Thymus (tissue), 11 donors: ENCODE measurements around the gene CENPF. TPM values are rescaled to one million over a fixed set of nuclear protein-coding genes. Genes with fewer than 3 reads are reported as not detected.
A peak's percentile ranks its signal among the peaks of the same experiment; 100 is the strongest.
"Not testable (repeated sequence)": the region's sequence is repeated elsewhere in the genome, so short reads cannot be mapped to it uniquely, and the experiment has no call there.

Source experiments
- DNase-seq, 9 donors: peaks; one replicate each; pipeline ENCODE4 v3.0.0-alpha.2; 2013; ENCODE audit warnings: low spot score in 9 of 9, low read depth in 6 of 9, missing footprints in 1 of 9
- H3K27ac ChIP-seq, 2 donors: one replicate each; pipeline ENCODE4 v1.5.1; 2013; ENCODE audit warnings: control low read depth in 1 of 2, low read depth in 1 of 2, low read length in 1 of 2, mild to moderate bottlenecking in 1 of 2, moderate library complexity in 1 of 2
- H3K27me3 ChIP-seq, 2 donors: one replicate each; pipeline ENCODE4 v1.5.1; 2013; ENCODE audit warnings: low read length in 1 of 2; ENCODE audit not compliant: control insufficient read depth in 2 of 2, insufficient read depth in 1 of 2
- H3K36me3 ChIP-seq, 2 donors: one replicate each; pipeline ENCODE4 v1.5.1; 2013; ENCODE audit warnings: low read length in 1 of 2, mild to moderate bottlenecking in 1 of 2, moderate library complexity in 1 of 2; ENCODE audit not compliant: control insufficient read depth in 2 of 2, insufficient read depth in 2 of 2
- H3K4me1 ChIP-seq, 2 donors: one replicate each; pipeline ENCODE4 v1.5.1; 2013; ENCODE audit warnings: low read length in 2 of 2; ENCODE audit not compliant: control insufficient read depth in 2 of 2, insufficient read depth in 2 of 2
- H3K4me3 ChIP-seq, 2 donors: one replicate each; pipeline ENCODE4 v1.5.1; 2013; ENCODE audit warnings: low read length in 2 of 2, control low read depth in 1 of 2, mild to moderate bottlenecking in 1 of 2
- H3K9me3 ChIP-seq, 2 donors: one replicate each; pipeline ENCODE4 v1.5.1; 2013; ENCODE audit warnings: low read length in 1 of 2, mild to moderate bottlenecking in 1 of 2; ENCODE audit not compliant: control insufficient read depth in 2 of 2, insufficient read depth in 1 of 2
- WGBS: extraction: QIAGEN DNeasy Blood & Tissue Kit; methylation state at CpG from one replicate; pipeline ENCODE4 v1.1.7; 2013; 5-methylcytosine and 5-hydroxymethylcytosine counted together
- polyA plus RNA-seq: library from polyadenylated mRNA; stranded (reverse); fragments of 200-250 nt; gene quantifications from one replicate; pipeline ENCODE4 v1.2.3, GENCODE V29; 2013
- total RNA-seq: library from RNA; stranded (reverse); fragments of 120-200 nt; gene quantifications from one replicate; pipeline ENCODE4 v1.2.4, GENCODE V29; 2013
- donor health status: healthy.

CENPF gene
- total and polyA plus RNA-seq, 2 donors, result 8.0 to 85.8 TPM

- Histone ChIP-seq H3K27me3 (no peaks in the 10 kb centered on the region), H3K4me1 (no peaks in the 10 kb centered on the region)
- 97% methylated on average over 1 of the region's 1 CpG for WGBS
These were observed 6.7 kb downstream of the CENPF start for GRCh38 chr1:214609692-214610091.

GRCh38 chr1:214610136-214610535 is 7.1 kb downstream of the CENPF start:
- peaks cover 19 to 28% of the 10 kb centered on the region in 2 donors for H3K36me3 ChIP-seq
- H3K4me1 ChIP-seq, DNase-seq, H3K27me3 ChIP-seq, H3K27ac ChIP-seq, H3K4me3 ChIP-seq, H3K9me3 ChIP-seq: not testable (repeated sequence)

More at GRCh38 chr1:214609692-214610091, 6.7 kb downstream of the CENPF start:
- H3K36me3 ChIP-seq, result peaks cover 19 to 26% of the 10 kb centered on the region in 2 donors
- DNase-seq, result no peak
- H3K27ac ChIP-seq, result no peak overlapping the region
- no peaks in the 10 kb centered on the region for H3K9me3 ChIP-seq
- no peak overlapping the region for H3K4me3 ChIP-seq

- no peak overlapping the region for H3K4me3 ChIP-seq
- no peak for DNase-seq
- no peaks in the 10 kb centered on the region for H3K4me1 ChIP-seq
- H3K36me3 ChIP-seq, result peaks cover 0 to 42% of the 10 kb centered on the region in 2 donors
- H3K27me3 ChIP-seq, result no peaks in the 10 kb centered on the region
- no peak overlapping the region for H3K27ac ChIP-seq
- WGBS, result 98% methylated on average over 6 of the region's 6 CpGs
- no peaks in the 10 kb centered on the region for H3K9me3 ChIP-seq
These were observed 12.1 kb downstream of the CENPF start for GRCh38 chr1:214615109-214615508.

- WGBS, result 96% methylated on average over 3 of the region's 3 CpGs
- no peak for DNase-seq
These were observed 12.9 kb downstream of the CENPF start for GRCh38 chr1:214615871-214616270.

DNA sequence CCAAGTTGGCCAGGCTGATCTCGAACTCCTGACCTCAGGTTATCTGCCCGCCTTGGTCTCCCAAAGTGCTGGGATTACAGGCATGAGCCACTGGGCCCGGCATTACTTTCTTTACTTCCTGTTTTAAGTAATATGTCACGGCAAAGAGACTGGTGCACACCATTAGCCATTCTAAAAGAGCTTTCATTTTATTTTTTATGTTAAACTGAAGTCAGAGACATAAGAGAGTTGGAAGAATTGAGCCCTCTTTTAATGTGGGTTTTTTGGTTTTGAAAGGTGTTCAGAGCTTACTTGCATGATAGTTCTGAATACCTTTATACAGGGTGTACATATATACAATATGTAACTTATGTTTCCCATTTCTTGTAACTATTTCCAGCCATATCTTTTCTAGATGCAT is 14.3 kb downstream of the CENPF start:
- peak in 1 of 9 donors; percentile 37 for DNase-seq
- H3K27me3 ChIP-seq, result no peaks in the 10 kb centered on the region
- H3K4me3 ChIP-seq, result no peak overlapping the region
- H3K36me3 ChIP-seq, result peaks cover 9 to 59% of the 10 kb centered on the region in 2 donors
- H3K4me1 ChIP-seq, result no peaks in the 10 kb centered on the region
- H3K9me3 ChIP-seq, result no peaks in the 10 kb centered on the region
- no peak overlapping the region for H3K27ac ChIP-seq
- WGBS, result 66% methylated on average over 4 of the region's 4 CpGs

More at GRCh38 chr1:214615871-214616270, 12.9 kb downstream of the CENPF start:
- Histone ChIP-seq H3K36me3 (peaks cover 2 to 50% of the 10 kb centered on the region in 2 donors), H3K9me3 (no peaks in the 10 kb centered on the region), H3K4me3 (no peak overlapping the region), H3K27me3 (no peaks in the 10 kb centered on the region), H3K4me1 (no peaks in the 10 kb centered on the region), H3K27ac (no peak overlapping the region)

GRCh38 chr1:214617843-214618242 is 14.8 kb downstream of the CENPF start:
- DNase-seq, result no peak
- Histone ChIP-seq H3K4me1 (no peaks in the 10 kb centered on the region), H3K36me3 (peaks cover 9 to 61% of the 10 kb centered on the region in 2 donors), H3K4me3 (no peak overlapping the region), H3K9me3 (no peaks in the 10 kb centered on the region), H3K27ac (no peak overlapping the region), H3K27me3 (no peaks in the 10 kb centered on the region)
- WGBS, result 97% methylated on average over 6 of the region's 6 CpGs

DNA sequence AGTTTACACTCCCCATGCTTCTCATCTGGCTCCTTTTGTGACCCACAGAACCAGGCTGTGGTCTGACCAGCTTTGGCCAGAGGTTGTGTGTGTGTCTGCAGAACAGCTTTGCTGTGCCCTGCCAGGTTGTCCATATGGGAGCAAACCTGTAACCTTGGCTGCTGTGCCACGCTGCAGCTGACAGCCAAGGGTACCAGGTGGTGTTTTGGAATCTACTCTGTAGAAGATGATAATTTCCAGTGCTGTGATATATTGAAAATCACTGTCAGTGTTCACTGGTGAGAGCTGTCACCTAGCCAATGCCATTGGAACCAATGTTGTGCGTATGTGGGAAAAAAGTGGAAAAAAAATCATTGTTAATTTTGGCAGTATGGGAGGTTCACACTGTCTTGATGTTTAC is 18.2 kb downstream of the CENPF start:
- H3K9me3 ChIP-seq, result no peaks in the 10 kb centered on the region
- H3K27ac ChIP-seq, result no peak overlapping the region
- 97% methylated on average over 2 of the region's 2 CpGs for WGBS
- H3K4me1 ChIP-seq, result no peaks in the 10 kb centered on the region
- no peaks in the 10 kb centered on the region for H3K27me3 ChIP-seq
- H3K4me3 ChIP-seq, result no peak overlapping the region
- no peak for DNase-seq
- peaks cover 12 to 60% of the 10 kb centered on the region in 2 donors for H3K36me3 ChIP-seq

GRCh38 chr1:214623430-214623829 is 20.4 kb downstream of the CENPF start:
- no peak for DNase-seq
- H3K9me3 ChIP-seq, result no peaks in the 10 kb centered on the region
- no peaks in the 10 kb centered on the region for H3K4me1 ChIP-seq
- H3K27ac ChIP-seq, result no peak overlapping the region
- H3K4me3 ChIP-seq, result no peak overlapping the region
- no peaks in the 10 kb centered on the region for H3K27me3 ChIP-seq
- WGBS, result 95% methylated on average over 1 of the region's 1 CpG
- peaks cover 15 to 59% of the 10 kb centered on the region in 2 donors for H3K36me3 ChIP-seq

GRCh38 chr1:214632091-214632490 is 29.1 kb downstream of the CENPF start:
- Histone ChIP-seq H3K27me3 (no peaks in the 10 kb centered on the region), H3K4me1 (no peaks in the 10 kb centered on the region), H3K9me3 (no peaks in the 10 kb centered on the region), H3K27ac (no peak overlapping the region), H3K4me3 (no peak overlapping the region), H3K36me3 (peaks cover 37 to 85% of the 10 kb centered on the region in 2 donors)
- WGBS, result 46% methylated on average over 4 of the region's 4 CpGs
- peak in 1 of 9 donors; percentile 40 for DNase-seq

- DNase-seq, result no peak
- H3K27ac ChIP-seq, result no peak overlapping the region
- WGBS, result 95% methylated on average over 5 of the region's 5 CpGs
- H3K36me3 ChIP-seq, result peaks cover 37 to 95% of the 10 kb centered on the region in 2 donors
- H3K4me3 ChIP-seq, result no peak overlapping the region
- no peaks in the 10 kb centered on the region for H3K27me3 ChIP-seq
- no peaks in the 10 kb centered on the region for H3K9me3 ChIP-seq
- no peaks in the 10 kb centered on the region for H3K4me1 ChIP-seq
These were observed 30.7 kb downstream of the CENPF start for GRCh38 chr1:214633686-214634085.
